ENCODE results near the gene FGF7.

GRCh38 chr15:49506341-49506740, 83.3 kb downstream of the FGF7 start:
- TF ChIP-seq, protein P1, sequence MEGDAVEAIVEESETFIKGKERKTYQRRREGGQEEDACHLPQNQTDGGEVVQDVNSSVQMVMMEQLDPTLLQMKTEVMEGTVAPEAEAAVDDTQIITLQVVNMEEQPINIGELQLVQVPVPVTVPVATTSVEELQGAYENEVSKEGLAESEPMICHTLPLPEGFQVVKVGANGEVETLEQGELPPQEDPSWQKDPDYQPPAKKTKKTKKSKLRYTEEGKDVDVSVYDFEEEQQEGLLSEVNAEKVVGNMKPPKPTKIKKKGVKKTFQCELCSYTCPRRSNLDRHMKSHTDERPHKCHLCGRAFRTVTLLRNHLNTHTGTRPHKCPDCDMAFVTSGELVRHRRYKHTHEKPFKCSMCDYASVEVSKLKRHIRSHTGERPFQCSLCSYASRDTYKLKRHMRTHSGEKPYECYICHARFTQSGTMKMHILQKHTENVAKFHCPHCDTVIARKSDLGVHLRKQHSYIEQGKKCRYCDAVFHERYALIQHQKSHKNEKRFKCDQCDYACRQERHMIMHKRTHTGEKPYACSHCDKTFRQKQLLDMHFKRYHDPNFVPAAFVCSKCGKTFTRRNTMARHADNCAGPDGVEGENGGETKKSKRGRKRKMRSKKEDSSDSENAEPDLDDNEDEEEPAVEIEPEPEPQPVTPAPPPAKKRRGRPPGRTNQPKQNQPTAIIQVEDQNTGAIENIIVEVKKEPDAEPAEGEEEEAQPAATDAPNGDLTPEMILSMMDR (conservative IDR thresholded peaks at IDR 0.05; ENCODE audit: low read depth in 2 of 2), result no peak
- TF ChIP-seq NANOG (IDR thresholded peaks at IDR 0.05; ENCODE audit: borderline replicate concordance), result no peak
- no peak for TF ChIP-seq JUNB (IDR thresholded peaks at IDR 0.05; ENCODE audit: unreplicated experiment)
- TF ChIP-seq ZNF114 (CRISPR knock-in tag; IDR thresholded peaks at IDR 0.05), result no peak
- TF ChIP-seq REST (IDR thresholded peaks at IDR 0.05; ENCODE audit: unreplicated experiment), result no peak
